ENCODE data around the gene POLR3F. TPM values are rescaled to one million over a fixed set of nuclear protein-coding genes. Genes with fewer than 3 reads are reported as not detected.

The POLR3F gene
- total and polyA plus RNA-seq, 2 donors (not counting 3 experiments of a cell fraction or from before 2014, with no cell fraction given), result 4.5 to 9.8 TPM

DNA sequence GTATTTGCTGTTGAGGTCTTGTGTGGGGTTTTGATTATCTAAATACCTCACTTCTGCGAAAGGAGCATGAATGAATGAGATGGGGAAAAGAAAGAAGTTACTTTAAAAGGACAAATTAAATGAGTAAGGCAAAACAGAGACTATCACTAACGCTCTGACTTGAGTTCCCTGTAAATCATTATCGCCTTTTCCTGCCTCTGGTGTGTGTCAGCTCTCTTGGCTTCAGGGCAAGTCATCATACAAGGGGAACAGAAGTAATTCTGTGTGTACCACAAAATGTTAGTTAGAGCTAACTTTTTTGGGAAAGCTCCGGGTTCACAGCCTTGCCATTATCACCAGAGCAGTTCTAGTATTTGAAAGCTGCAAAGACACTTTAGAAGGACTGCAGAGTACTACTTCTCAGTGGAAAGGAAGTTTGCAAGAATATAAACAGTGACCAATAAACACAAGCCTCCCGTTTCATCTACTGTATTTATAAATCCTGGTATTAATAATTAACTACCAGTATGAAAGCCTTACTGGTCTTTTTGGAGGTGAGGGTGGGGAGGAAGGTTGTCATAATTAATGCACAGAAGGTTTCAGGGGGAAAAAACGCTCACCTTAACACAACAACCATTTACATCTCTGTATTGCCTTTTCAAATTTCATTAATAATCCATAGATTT is 1.5 kb upstream of the POLR3F start:
- H3K4me3 ChIP-seq (replicated peaks in 1 of 3; ENCODE audit: insufficient read depth in 1 of 3, low read depth in 1 of 3, low read length in 3 of 3), result peak overlapping the region in 1 of 3 experiments; percentile 99
- POLR2A ChIA-PET, result no interaction called here

More for the DNA sequence above, 1.5 kb upstream of the POLR3F start:
- BruUV-seq (replicated peaks), result no TSS peak
- Histone ChIP-seq H3K9ac (replicated peaks; ENCODE audit: extremely low read depth, insufficient read depth, low read length) (no peak overlapping the region), H2AFZ (ENCODE audit: low read depth, low read length) (peak overlapping the region; percentile 36), H3K27me3 (ENCODE audit: control insufficient read depth in 2 of 2, insufficient read depth in 2 of 2, low read length in 2 of 2) (no peaks in the 10 kb centered on the region), H3K4me2 (ENCODE audit: insufficient read depth, low read length) (peak overlapping the region; percentile 94), H3K9me1 (replicated peaks; ENCODE audit: control insufficient read depth, extremely low read depth, insufficient read depth, low read length) (no peaks in the 10 kb centered on the region), H3K9me3 (replicated peaks; ENCODE audit: control insufficient read depth, insufficient read depth, low read length) (no peaks in the 10 kb centered on the region), H3K36me3 (ENCODE audit: control insufficient read depth in 2 of 2, extremely low read depth in 1 of 2, insufficient read depth in 2 of 2, low read length in 2 of 2) (peaks cover 0 to 3% of the 10 kb centered on the region in 2 experiments), H4K20me1 (replicated peaks; ENCODE audit: control insufficient read depth, extremely low read depth, insufficient read depth, low read length) (no peaks in the 10 kb centered on the region), H3K27ac (ENCODE audit: insufficient read depth, low read depth, low read length) (no peak overlapping the region), H3K79me2 (ENCODE audit: control insufficient read depth, insufficient read depth, low read length) (peaks cover 30% of the 10 kb centered on the region), H3K4me1 (ENCODE audit: control insufficient read depth, extremely low read depth, insufficient read depth, low read length) (peaks cover 13% of the 10 kb centered on the region)
- FAIRE-seq, result no peak
- TF ChIP-seq, protein P1, sequence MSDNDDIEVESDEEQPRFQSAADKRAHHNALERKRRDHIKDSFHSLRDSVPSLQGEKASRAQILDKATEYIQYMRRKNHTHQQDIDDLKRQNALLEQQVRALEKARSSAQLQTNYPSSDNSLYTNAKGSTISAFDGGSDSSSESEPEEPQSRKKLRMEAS (IDR thresholded peaks at IDR 0.05; ENCODE audit: insufficient read depth, insufficient read length), result no peak
- TF ChIP-seq, protein P2, sequence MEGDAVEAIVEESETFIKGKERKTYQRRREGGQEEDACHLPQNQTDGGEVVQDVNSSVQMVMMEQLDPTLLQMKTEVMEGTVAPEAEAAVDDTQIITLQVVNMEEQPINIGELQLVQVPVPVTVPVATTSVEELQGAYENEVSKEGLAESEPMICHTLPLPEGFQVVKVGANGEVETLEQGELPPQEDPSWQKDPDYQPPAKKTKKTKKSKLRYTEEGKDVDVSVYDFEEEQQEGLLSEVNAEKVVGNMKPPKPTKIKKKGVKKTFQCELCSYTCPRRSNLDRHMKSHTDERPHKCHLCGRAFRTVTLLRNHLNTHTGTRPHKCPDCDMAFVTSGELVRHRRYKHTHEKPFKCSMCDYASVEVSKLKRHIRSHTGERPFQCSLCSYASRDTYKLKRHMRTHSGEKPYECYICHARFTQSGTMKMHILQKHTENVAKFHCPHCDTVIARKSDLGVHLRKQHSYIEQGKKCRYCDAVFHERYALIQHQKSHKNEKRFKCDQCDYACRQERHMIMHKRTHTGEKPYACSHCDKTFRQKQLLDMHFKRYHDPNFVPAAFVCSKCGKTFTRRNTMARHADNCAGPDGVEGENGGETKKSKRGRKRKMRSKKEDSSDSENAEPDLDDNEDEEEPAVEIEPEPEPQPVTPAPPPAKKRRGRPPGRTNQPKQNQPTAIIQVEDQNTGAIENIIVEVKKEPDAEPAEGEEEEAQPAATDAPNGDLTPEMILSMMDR (IDR thresholded peaks at IDR 0.05; ENCODE audit: extremely low read depth in 1 of 2, insufficient read depth in 1 of 2, low read depth in 1 of 2, low read length in 2 of 2), result no peak
- TF ChIP-seq POLR2AphosphoS5 (IDR thresholded peaks at IDR 0.05; ENCODE audit: insufficient read depth, low read depth, low read length), result no peak
- no peak for TF ChIP-seq POLR2A (IDR thresholded peaks at IDR 0.05; ENCODE audit: low read depth, low read length)
- TF ChIP-seq EZH2 (IDR thresholded peaks at IDR 0.05; ENCODE audit: borderline replicate concordance, low read depth, low read length, severe bottlenecking), result no peak
- no peak for TF ChIP-seq FOS (IDR thresholded peaks at IDR 0.05; ENCODE audit: borderline replicate concordance, insufficient read depth, low read length)
- TF ChIP-seq JUN (IDR thresholded peaks at IDR 0.05; ENCODE audit: borderline replicate concordance, insufficient read depth, insufficient read length, low read depth), result no peak
- TF ChIP-seq MYC (IDR thresholded peaks at IDR 0.05; ENCODE audit: low read depth, low read length), result no peak
- no peak for TF ChIP-seq GATA2 (IDR thresholded peaks at IDR 0.05; ENCODE audit: insufficient read depth, insufficient read length, low read depth, low read length)
- intact Hi-C loops (cut with micrococcal nuclease) (loop anchor here (5.0 kb wide), 2 partner anchors 178 to 328 kb away; partner anchors contain the start of genes KAT14, PET117 and ZNF133), dilution Hi-C loops (cut with MboI; ENCODE audit: extremely low pct_ligation_motif_present, low sequenced_read_pairs) (no loop called here)
- CTCF ChIA-PET, result interaction anchor here (1.6 kb wide), 1 partner anchor 52 kb away, joined by 4 read pairs; no protein-coding TSS in a partner anchor
- no peak for DNase-seq (ENCODE audit: low read depth, low spot score)
